Bronchial epithelial cell (primary cell): ENCODE data around the gene STAG1. TPM values are rescaled to one million over a fixed set of nuclear protein-coding genes. Genes with fewer than 3 reads are reported as not detected.
"Not testable (repeated sequence)": the region's sequence is repeated elsewhere in the genome, so short reads cannot be mapped to it uniquely, and the experiment has no call there.

Experiments
- DNase-seq: peaks from one replicate; pipeline ENCODE4 v3.0.0-alpha.2; 2010; ENCODE audit warnings: low read depth
- FAIRE-seq: peaks from 2 replicates; lab custom pipeline; 2011; peaks lifted over from hg19 to GRCh38; lab: Jason Lieb, UNC
- H3K27me3 ChIP-seq: 2 replicates; pipeline ENCODE4 v1.5.1; 2011; ENCODE audit warnings: low read length; ENCODE audit not compliant: control insufficient read depth, insufficient read depth
- H3K36me3 ChIP-seq: 2 replicates; pipeline ENCODE4 v1.5.1; 2011; ENCODE audit warnings: low read length; ENCODE audit not compliant: control insufficient read depth, insufficient read depth
- H3K4me3 ChIP-seq: 2 replicates; pipeline ENCODE4 v1.5.1; 2011; ENCODE audit warnings: mild to moderate bottlenecking, low read depth, low read length, control low read depth
- CTCF ChIP-seq: IDR thresholded peaks from 2 replicates; pipeline ENCODE4 v1.5.1; 2011; ENCODE audit warnings: mild to moderate bottlenecking, moderate library complexity, low read length, control low read depth, inconsistent platforms; ENCODE audit not compliant: insufficient read depth, severe bottlenecking
- total RNA-seq: library from RNA; depleted of rRNA; stranded (reverse); fragments of >200 nt; gene quantifications from 2 replicates; pipeline ENCODE4 v1.2.1, GENCODE V29; 2014

The STAG1 gene
- total RNA-seq, 1 donor from 2014 or later: 26.3 TPM

GRCh38 chr3:136567599-136568188, 184.5 kb downstream of the STAG1 start:
- TF ChIP-seq CTCF: no peak
- FAIRE-seq (no peak), DNase-seq (no peak)
- H3K27me3 ChIP-seq: no peaks in the 10 kb centered on the region
- no peaks in the 10 kb centered on the region for H3K36me3 ChIP-seq
- no peak overlapping the region for H3K4me3 ChIP-seq

- FAIRE-seq: not testable (repeated sequence)
Observed at GRCh38 chr3:136564962-136565361, 187.2 kb downstream of the STAG1 start.

GRCh38 chr3:136562026-136562425, 190.2 kb downstream of the STAG1 start:
- no peak for FAIRE-seq
- no peak overlapping the region for H3K4me3 ChIP-seq
- no peaks in the 10 kb centered on the region for H3K27me3 ChIP-seq
- no peak for TF ChIP-seq CTCF
- H3K36me3 ChIP-seq: no peaks in the 10 kb centered on the region
- DNase-seq: no peak

More at GRCh38 chr3:136564962-136565361, 187.2 kb downstream of the STAG1 start:
- not testable (repeated sequence) for H3K27me3 ChIP-seq, DNase-seq, H3K4me3 ChIP-seq, H3K36me3 ChIP-seq

GRCh38 chr3:136559896-136560295, 192.3 kb downstream of the STAG1 start:
- no peak for TF ChIP-seq CTCF
- DNase-seq (peak; percentile 70), FAIRE-seq (no peak)
- H3K36me3 ChIP-seq: no peaks in the 10 kb centered on the region
- no peak overlapping the region for H3K4me3 ChIP-seq
- no peaks in the 10 kb centered on the region for H3K27me3 ChIP-seq

GRCh38 chr3:136549461-136549860, 202.7 kb downstream of the STAG1 start:
- not testable (repeated sequence) for DNase-seq, H3K36me3 ChIP-seq, H3K27me3 ChIP-seq, FAIRE-seq, H3K4me3 ChIP-seq

GRCh38 chr3:136547293-136547692, 204.9 kb downstream of the STAG1 start:
- peak; percentile 53 for DNase-seq

More at GRCh38 chr3:136547293-136547692, 204.9 kb downstream of the STAG1 start:
- Histone ChIP-seq H3K36me3 (no peaks in the 10 kb centered on the region), H3K27me3 (no peaks in the 10 kb centered on the region), H3K4me3 (no peak overlapping the region)
- FAIRE-seq: no peak
- TF ChIP-seq CTCF: no peak
